Effector CD4-positive, alpha-beta T cell (primary cell): ENCODE results near the gene NRCAM. TPM values are rescaled to one million over a fixed set of nuclear protein-coding genes. Genes with fewer than 3 reads are reported as not detected.
"Not testable (repeated sequence)": the region's sequence is repeated elsewhere in the genome, so short reads cannot be mapped to it uniquely, and the experiment has no call there.

Experiments used
- DNase-seq: peaks from one replicate; pipeline ENCODE4 v3.0.0-alpha.2; 2020
- total RNA-seq: gene quantifications from one replicate; lab custom pipeline; 2026; lab: John Stamatoyannopoulos, UW

NRCAM gene
- not detected for total RNA-seq

GRCh38 chr7:108455998-108456677 lies at the start of gene NRCAM:
NRCAM (minus strand) TSS chr7:108456436; CDS start chr7:108240064, 216,372 bp downstream.
- DNase-seq, result no peak

GRCh38 chr7:108504576-108504975 lies 48.3 kb upstream of the NRCAM start:
- DNase-seq, result not testable (repeated sequence)

DNA sequence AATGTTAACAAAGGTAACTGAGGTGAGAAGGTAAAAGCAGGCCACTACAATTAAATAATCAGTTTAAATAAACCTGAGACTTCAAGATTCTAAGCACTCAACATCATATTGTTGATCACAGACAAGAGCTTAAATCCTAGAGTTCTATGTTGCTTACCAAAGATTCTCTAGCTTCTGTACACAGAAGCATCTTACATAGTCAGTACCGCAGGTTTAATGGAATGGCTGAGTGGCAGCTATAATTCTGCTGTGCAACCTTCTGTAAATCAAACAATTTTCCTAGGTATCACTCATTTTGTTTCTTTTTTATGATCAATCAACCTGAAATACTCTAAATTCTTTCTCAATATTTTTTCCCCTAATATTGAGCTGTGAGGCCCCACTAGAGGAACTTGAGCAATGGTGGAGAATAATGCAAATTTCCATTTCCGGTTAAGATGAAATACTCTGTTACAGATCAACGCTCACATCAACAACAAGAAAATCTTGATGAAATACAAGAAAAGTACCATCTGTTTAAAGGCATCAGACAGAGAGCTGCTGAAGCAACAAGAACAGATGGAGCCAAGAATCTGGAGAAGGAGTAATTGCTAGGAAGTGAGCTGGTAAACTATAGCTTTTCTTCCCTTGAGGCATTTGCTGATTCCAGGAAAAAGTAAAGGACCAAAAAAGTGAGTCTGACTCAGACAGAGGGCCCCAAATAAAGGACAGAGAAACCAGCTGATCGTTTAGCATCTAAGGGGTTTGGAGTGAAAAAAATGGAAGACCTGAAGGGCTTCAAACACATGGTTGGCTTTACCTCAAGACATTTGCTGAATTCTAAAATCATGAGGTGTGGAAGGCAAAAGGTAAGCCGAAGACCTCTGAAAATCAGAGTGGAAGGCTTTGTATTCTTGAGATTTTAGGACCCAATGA lies 47.1 kb upstream of the NRCAM start:
- DNase-seq, result no peak

- DNase-seq, result no peak
Observed at GRCh38 chr7:108499566-108499965, 43.3 kb upstream of the NRCAM start.

DNA sequence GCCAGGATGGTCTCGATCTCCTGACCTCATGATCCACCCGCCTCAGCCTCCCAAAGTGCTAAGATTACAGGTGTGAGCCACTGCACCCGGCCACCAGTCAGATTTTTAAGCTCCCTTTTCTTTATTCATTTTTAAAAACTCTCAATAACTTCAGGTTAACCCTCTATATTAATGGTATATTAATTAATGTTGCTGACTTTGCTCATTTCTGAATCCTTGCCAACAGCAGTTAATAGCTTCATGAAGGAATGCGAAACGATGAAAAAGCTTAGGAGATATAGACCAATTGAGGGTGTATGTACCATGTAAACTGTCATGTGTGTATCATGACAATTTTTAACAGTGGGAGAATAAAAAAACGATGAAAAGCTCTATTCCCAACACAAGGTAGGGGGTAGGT lies 42.2 kb upstream of the NRCAM start:
- no peak for DNase-seq

GRCh38 chr7:108497082-108497725 lies 41.0 kb upstream of the NRCAM start:
- DNase-seq, result peak; percentile 30

DNA sequence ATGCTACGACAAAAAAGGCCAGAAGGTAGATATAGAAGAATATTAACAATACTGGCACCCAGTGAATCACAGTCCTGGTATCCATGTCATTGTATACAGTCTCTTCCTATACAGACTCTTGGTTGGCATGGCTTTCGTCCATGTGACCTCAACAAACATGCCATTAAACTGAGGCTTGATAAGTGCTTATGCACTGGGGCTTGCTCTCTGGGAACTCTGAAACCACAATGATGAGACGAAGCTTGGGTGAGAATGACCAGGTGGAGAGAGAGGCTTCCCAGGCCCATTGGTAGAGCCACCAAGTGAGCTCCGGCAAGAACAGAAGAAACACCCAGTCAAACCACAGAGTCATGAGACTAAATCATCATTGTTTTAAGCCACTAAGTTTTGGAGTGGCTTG lies 36.5 kb upstream of the NRCAM start:
- no peak for DNase-seq

DNA sequence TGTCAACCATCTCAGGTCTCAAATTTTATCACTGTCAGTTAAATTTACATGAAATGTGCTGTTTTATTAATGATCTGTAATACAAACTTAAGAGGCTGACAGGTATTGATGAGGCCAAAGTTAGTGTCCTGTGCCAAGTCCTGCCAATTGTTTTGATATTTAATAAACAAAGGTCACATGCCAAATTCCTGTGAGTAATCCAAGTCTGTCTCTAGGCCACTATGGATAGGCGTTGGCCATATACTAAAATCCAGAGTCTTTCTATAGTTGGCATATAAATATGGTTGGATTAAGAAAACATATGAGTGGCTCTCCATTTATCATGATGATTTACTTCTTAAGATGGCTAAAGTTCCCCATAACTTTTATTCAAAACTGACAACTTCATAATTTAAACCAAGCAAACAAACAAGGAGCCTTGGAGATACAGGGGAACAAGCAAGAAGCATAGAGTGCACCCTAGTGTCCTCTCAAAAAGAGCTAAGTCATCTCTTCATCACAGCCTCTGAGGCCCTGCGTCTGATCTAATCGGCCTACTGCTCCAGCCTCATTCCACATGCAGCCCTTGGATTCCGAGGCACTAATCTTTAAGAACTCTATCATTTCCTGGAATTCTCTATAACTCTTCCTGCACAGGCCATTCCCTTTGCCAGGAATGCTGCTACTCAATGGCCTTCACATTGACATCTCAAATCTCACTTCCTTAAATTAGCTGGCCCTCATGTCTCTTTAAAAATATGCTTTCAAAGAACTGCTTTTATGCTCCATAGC lies 32.7 kb upstream of the NRCAM start:
- DNase-seq, result no peak

DNA sequence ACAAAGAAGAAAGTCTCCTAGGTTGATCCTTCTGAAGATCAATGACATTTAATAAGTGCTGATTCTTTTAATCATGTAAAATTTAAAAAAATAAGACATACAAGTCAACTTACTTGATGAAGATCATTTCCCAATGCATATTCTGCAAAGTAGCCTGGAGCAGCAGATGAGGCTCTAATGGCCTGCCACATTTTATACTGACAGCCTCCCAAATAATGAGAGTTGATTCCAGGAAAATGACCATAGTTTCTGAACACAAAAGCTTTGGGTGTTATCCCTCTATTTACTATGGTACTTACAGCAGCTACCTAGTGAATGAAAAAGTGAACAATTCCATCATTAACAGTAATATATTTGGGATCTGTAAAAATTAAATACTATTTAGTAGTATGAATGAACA lies 31.4 kb upstream of the NRCAM start:
- DNase-seq, result no peak

GRCh38 chr7:108486291-108486966 lies 30.2 kb upstream of the NRCAM start:
- DNase-seq, result no peak

- DNase-seq, result no peak
Observed at GRCh38 chr7:108484137-108484536, 27.9 kb upstream of the NRCAM start.

- DNase-seq, result no peak
Observed at GRCh38 chr7:108480311-108480710, 24.1 kb upstream of the NRCAM start.

- no peak for DNase-seq
Observed at GRCh38 chr7:108479751-108480150, 23.5 kb upstream of the NRCAM start.

GRCh38 chr7:108479118-108479517 lies 22.9 kb upstream of the NRCAM start:
- DNase-seq, result no peak

DNA sequence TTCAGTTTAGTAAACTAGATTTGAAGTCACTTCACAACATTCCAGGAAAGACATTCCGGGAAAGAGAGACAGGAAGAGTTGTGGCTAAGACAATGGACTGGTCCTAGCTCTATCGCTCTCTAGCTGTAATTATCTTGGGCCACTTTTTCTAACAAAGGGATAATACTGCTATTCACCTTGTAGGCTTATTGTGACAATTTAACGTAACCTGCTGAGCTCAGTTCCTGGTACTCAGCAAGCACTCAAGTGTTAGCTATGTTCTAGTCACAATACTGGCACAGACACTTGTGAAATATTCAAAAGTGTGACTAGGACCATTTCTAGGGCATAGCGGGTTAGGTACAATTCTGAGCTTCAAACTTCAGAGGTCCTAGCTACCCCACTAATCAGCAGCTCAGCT lies 12.0 kb upstream of the NRCAM start:
- no peak for DNase-seq

GRCh38 chr7:108467391-108467790 lies 11.2 kb upstream of the NRCAM start:
- no peak for DNase-seq

DNA sequence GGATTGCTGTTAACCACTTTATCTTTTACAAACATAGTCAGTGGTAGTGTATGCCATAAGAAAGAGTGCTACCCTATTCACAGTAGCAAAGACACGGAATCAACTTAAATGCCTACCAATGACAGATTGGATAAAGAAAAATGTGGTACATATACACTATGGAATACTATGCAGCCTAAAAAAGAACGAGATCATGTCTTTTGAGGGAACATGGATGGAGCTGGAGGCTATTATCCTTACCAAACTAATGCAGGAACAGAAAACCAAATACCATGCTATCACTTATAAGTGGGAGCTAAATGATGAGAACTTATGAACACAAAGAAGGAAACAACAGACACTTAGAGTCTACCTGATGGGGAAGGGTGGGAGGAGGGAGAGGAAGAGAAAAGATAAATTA lies 10.1 kb upstream of the NRCAM start:
- not testable (repeated sequence) for DNase-seq

GRCh38 chr7:108464743-108465142 lies 8.5 kb upstream of the NRCAM start:
- DNase-seq, result no peak

GRCh38 chr7:108463613-108464012 lies 7.4 kb upstream of the NRCAM start:
- no peak for DNase-seq

DNA sequence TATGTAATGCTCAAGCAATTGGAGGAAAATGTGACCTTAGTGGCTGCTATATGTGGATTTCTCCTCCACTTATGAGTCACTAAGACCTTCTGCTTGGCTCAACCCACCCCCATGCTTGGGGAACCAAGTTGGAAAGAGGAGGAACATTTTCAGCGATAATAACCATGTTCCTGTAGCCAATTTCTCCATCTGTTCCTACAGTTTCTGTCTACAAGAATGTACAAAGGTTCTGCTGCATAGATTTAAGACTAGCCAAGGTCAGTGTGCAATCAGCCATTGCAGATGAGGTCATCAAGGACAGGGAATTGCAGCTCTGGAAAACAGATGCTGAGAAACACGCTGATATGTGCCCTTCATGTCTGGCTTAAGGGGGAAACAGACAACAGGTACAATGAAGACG lies 5.6 kb upstream of the NRCAM start:
- no peak for DNase-seq

DNA sequence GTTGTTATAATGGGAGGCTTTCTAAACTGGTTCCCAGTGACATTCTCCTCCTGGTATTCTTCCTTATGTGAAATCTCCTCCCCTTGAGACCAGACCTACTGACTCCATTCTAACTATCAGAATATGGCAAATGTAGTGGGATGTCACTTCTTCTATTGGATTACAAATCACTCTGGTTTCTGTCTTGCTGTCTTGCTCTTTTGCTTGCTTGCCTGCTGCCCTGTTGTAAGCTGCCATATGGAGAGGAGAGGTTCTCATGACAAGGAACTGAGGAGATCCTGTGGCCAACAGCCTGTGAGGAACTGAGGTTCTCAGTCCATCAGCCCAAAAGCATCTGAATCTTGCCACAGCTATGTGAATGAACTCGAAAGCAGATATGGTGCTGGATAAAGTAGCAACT lies 4.7 kb upstream of the NRCAM start:
- no peak for DNase-seq

- DNase-seq, result no peak
Observed at GRCh38 chr7:108459922-108460551, 3.8 kb upstream of the NRCAM start.
